Activated naive CD4-positive, alpha-beta T cell treated with anti-CD3 and anti-CD28 coated beads, Interleukin-2, amount 50 U/mL, for 24 hours (primary cell): ENCODE data around the gene CANT1.
A peak's percentile ranks its signal among the peaks of the same experiment; 100 is the strongest.

Experiments
- H3K27ac Mint-ChIP-seq: one replicate; pipeline ENCODE4 v1.8.0; 2021; ENCODE audit warnings: mild to moderate bottlenecking, mixed read lengths
- H3K27me3 Mint-ChIP-seq: one replicate; pipeline ENCODE4 v1.8.0; 2021; ENCODE audit warnings: mixed read lengths
- H3K36me3 Mint-ChIP-seq: one replicate; pipeline ENCODE4 v1.8.0; 2021; ENCODE audit warnings: mixed read lengths
- H3K4me1 Mint-ChIP-seq: one replicate; pipeline ENCODE4 v1.8.0; 2021; ENCODE audit warnings: mixed read lengths
- H3K4me3 Mint-ChIP-seq: one replicate; pipeline ENCODE4 v1.8.0; 2021; ENCODE audit warnings: mild to moderate bottlenecking, mixed read lengths
- H3K9me3 Mint-ChIP-seq: one replicate; pipeline ENCODE4 v1.8.0; 2021; ENCODE audit warnings: mixed read lengths

CANT1 gene

GRCh38 chr17:79008666-79009387, 737 bp downstream of the CANT1 start:
- H3K27ac Mint-ChIP-seq = peak overlapping the region; percentile 96
- peaks cover 49% of the 10 kb centered on the region for H3K4me1 Mint-ChIP-seq
- H3K4me3 Mint-ChIP-seq = peak overlapping the region; percentile 90
- H3K9me3 Mint-ChIP-seq = no peaks in the 10 kb centered on the region
- no peaks in the 10 kb centered on the region for H3K36me3 Mint-ChIP-seq
- H3K27me3 Mint-ChIP-seq = no peaks in the 10 kb centered on the region

- peak overlapping the region; percentile 90 for H3K4me3 Mint-ChIP-seq
- peaks cover 53% of the 10 kb centered on the region for H3K4me1 Mint-ChIP-seq
- no peaks in the 10 kb centered on the region for H3K27me3 Mint-ChIP-seq
- peak overlapping the region; percentile 75 for H3K27ac Mint-ChIP-seq
- H3K9me3 Mint-ChIP-seq = no peaks in the 10 kb centered on the region
- H3K36me3 Mint-ChIP-seq = no peaks in the 10 kb centered on the region
Observed at GRCh38 chr17:79007504-79008381, 1.8 kb downstream of the CANT1 start.

GRCh38 chr17:79006794-79007503, 2.6 kb downstream of the CANT1 start:
- H3K27ac Mint-ChIP-seq = peak overlapping the region; percentile 89
- peaks cover 61% of the 10 kb centered on the region for H3K4me1 Mint-ChIP-seq
- H3K9me3 Mint-ChIP-seq = no peaks in the 10 kb centered on the region
- no peaks in the 10 kb centered on the region for H3K36me3 Mint-ChIP-seq
- peak overlapping the region; percentile 65 for H3K4me3 Mint-ChIP-seq
- H3K27me3 Mint-ChIP-seq = no peaks in the 10 kb centered on the region

- Mint-ChIP-seq H3K9me3 (no peaks in the 10 kb centered on the region), H3K4me1 (peaks cover 62% of the 10 kb centered on the region), H3K27me3 (no peaks in the 10 kb centered on the region), H3K27ac (peak overlapping the region; percentile 52), H3K4me3 (peak overlapping the region; percentile 20), H3K36me3 (no peaks in the 10 kb centered on the region)
Observed at GRCh38 chr17:79006046-79006445, 3.5 kb downstream of the CANT1 start.

DNA sequence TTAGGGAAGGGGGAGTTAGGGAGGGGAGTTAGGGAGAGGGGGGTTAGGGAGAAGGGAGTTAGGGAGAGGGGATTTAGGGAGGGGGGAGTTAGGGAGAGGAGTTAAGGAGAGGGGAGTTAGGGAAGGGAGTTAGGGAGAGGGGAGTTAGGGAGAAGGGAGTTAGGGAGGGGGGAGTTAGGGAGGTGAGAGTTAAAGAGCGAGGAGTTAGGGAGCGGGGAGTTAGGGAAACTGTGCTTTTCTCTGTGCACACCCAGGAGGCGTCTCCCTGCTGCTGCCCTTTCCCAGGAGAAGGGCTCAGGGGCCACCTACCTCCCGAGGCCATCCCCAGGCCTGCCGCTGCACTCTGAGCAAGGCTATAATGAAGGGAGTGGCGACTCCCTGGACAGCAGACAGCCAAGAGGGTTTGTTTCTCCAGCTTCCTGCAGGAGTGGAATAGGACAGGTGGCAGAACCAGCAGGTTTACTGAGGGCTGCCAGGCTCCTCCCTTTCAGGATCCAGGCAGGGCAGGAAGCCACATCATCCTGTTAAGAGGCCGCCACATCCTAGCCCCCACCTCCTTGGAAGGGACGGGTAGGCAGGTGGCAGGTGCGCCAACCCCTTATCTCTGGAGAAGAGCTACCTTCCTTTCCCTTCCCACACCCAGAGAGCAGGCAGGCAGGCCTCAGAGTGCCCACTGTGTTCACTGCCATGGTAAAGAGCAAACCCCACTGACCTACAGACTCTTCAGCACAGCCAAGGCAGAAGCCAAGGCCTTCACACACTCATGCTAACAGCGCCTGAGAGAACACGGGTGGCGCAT, 4.3 kb downstream of the CANT1 start:
- Mint-ChIP-seq H3K27me3 (no peaks in the 10 kb centered on the region), H3K9me3 (no peaks in the 10 kb centered on the region), H3K27ac (no peak overlapping the region), H3K36me3 (no peaks in the 10 kb centered on the region), H3K4me1 (peaks cover 57% of the 10 kb centered on the region), H3K4me3 (peak overlapping the region; percentile 20)

GRCh38 chr17:79003661-79004411, 5.7 kb downstream of the CANT1 start:
- peaks cover 55% of the 10 kb centered on the region for H3K4me1 Mint-ChIP-seq
- H3K4me3 Mint-ChIP-seq = no peak overlapping the region
- no peaks in the 10 kb centered on the region for H3K9me3 Mint-ChIP-seq

GRCh38 chr17:79002796-79003593, 6.6 kb downstream of the CANT1 start:
- Mint-ChIP-seq H3K27ac (no peak overlapping the region), H3K4me3 (no peak overlapping the region), H3K27me3 (no peaks in the 10 kb centered on the region), H3K4me1 (peaks cover 47% of the 10 kb centered on the region), H3K36me3 (no peaks in the 10 kb centered on the region), H3K9me3 (no peaks in the 10 kb centered on the region)

More at GRCh38 chr17:79003661-79004411, 5.7 kb downstream of the CANT1 start:
- Mint-ChIP-seq H3K27ac (peak overlapping the region; percentile 51), H3K36me3 (no peaks in the 10 kb centered on the region), H3K27me3 (no peaks in the 10 kb centered on the region)

GRCh38 chr17:79002291-79002690, 7.3 kb downstream of the CANT1 start:
- H3K27me3 Mint-ChIP-seq = no peaks in the 10 kb centered on the region
- peaks cover 40% of the 10 kb centered on the region for H3K4me1 Mint-ChIP-seq
- H3K36me3 Mint-ChIP-seq = no peaks in the 10 kb centered on the region
- H3K9me3 Mint-ChIP-seq = no peaks in the 10 kb centered on the region
- H3K4me3 Mint-ChIP-seq = no peak overlapping the region
- no peak overlapping the region for H3K27ac Mint-ChIP-seq

GRCh38 chr17:79001190-79002020, 8.2 kb downstream of the CANT1 start:
- Mint-ChIP-seq H3K9me3 (no peaks in the 10 kb centered on the region), H3K27ac (peak overlapping the region; percentile 76), H3K27me3 (no peaks in the 10 kb centered on the region), H3K4me1 (peaks cover 31% of the 10 kb centered on the region), H3K4me3 (no peak overlapping the region), H3K36me3 (no peaks in the 10 kb centered on the region)

DNA sequence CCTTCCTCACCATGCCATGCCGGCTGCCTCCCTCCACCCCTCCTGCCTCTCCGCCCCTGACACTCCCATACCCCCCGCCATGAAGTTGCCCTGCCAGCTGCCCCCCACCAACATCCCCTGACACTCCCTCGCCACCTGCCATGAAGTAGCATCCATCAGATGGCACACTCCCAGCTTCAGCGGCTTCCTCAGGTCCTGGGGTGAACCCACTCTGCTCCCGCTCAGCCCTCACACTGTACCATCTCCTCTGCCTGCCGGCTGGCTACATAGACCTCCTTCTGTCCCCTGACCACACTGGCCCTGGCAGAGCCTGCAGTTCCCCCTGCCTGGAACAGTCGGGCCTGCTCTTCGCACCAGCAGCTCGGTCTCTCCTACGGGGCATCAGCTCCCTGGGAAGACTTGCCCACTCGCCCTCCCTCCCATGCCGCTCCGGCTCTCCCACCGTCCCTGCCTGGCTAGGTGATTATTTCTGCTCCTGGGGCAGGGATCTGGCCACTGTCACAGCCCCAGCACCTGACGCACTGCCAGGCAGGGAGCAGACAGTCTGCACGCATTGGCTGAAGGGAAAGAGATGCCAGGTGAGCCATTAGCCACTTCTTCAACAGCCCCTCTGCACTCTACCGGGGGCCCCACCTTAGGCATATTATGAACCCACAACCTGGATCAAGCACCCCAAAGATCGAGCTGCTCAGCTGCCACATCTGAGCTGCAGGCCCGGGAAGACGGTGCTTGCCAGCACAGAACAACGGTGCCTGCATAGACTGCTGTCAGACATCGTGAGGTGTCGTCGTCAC, 9.0 kb downstream of the CANT1 start:
- Mint-ChIP-seq H3K4me1 (peaks cover 23% of the 10 kb centered on the region), H3K36me3 (no peaks in the 10 kb centered on the region), H3K27ac (no peak overlapping the region), H3K9me3 (no peaks in the 10 kb centered on the region), H3K27me3 (no peaks in the 10 kb centered on the region), H3K4me3 (no peak overlapping the region)

GRCh38 chr17:78999947-79000395, 9.6 kb downstream of the CANT1 start:
- peaks cover 17% of the 10 kb centered on the region for H3K4me1 Mint-ChIP-seq
- no peaks in the 10 kb centered on the region for H3K9me3 Mint-ChIP-seq
- H3K4me3 Mint-ChIP-seq = no peak overlapping the region
- no peak overlapping the region for H3K27ac Mint-ChIP-seq
- no peaks in the 10 kb centered on the region for H3K27me3 Mint-ChIP-seq
- no peaks in the 10 kb centered on the region for H3K36me3 Mint-ChIP-seq

- Mint-ChIP-seq H3K36me3 (no peaks in the 10 kb centered on the region), H3K4me3 (no peak overlapping the region), H3K27me3 (no peaks in the 10 kb centered on the region), H3K27ac (no peak overlapping the region), H3K9me3 (no peaks in the 10 kb centered on the region), H3K4me1 (peaks cover 17% of the 10 kb centered on the region)
Observed at GRCh38 chr17:78999056-78999768, 10.4 kb downstream of the CANT1 start.
